GM23338 (cell line): ENCODE data around the gene PRSS8. TPM values are rescaled to one million over a fixed set of nuclear protein-coding genes. Genes with fewer than 3 reads are reported as not detected.

Source experiments
- ATAC-seq: fragments of 200-7000 bp; cut with Tn5 transposase; 3 replicates; pipeline ENCODE4 v1.9.1; 2020
- DNase-seq: peaks from one replicate; pipeline ENCODE4 v3.0.0-alpha.2; 2015; ENCODE audit warnings: low spot score
- H2AFZ ChIP-seq: fragments of 200-600 bp; sonication (generic); 2 replicates; pipeline ENCODE4 v1.8.0; 2016; ENCODE audit warnings: antibody characterized with exemption, mild to moderate bottlenecking, moderate library complexity
- H3F3A ChIP-seq: fragments of 200-600 bp; sonication (generic); replicated peaks from 2 replicates; pipeline ENCODE4 v1.8.0; 2017; ENCODE audit warnings: antibody characterized with exemption, mixed run types, low read depth
- H3K27ac ChIP-seq: fragments of 200-600 bp; sonication (generic); 2 replicates; pipeline ENCODE4 v1.6.1; 2016; ENCODE audit warnings: low read depth
- H3K27me3 ChIP-seq: fragments of 200-600 bp; sonication (generic); 2 replicates; pipeline ENCODE4 v1.8.0; 2016; ENCODE audit warnings: mild to moderate bottlenecking, mixed run types, moderate library complexity; ENCODE audit not compliant: insufficient read depth
- H3K36me3 ChIP-seq: fragments of 200-600 bp; sonication (generic); 2 replicates; pipeline ENCODE4 v1.8.0; 2016; ENCODE audit warnings: mild to moderate bottlenecking; ENCODE audit not compliant: insufficient read depth
- H3K4me1 ChIP-seq: fragments of 200-600 bp; sonication (generic); 2 replicates; pipeline ENCODE4 v1.8.0; 2016; ENCODE audit warnings: mild to moderate bottlenecking, moderate library complexity; ENCODE audit not compliant: insufficient read depth
- H3K4me2 ChIP-seq: fragments of 200-600 bp; sonication (generic); 2 replicates; pipeline ENCODE4 v1.7.1; 2017; ENCODE audit warnings: mixed run types
- H3K4me3 ChIP-seq: fragments of 200-600 bp; sonication (generic); 2 replicates; pipeline ENCODE4 v1.6.1; 2016; ENCODE audit warnings: mixed run types
- H3K79me2 ChIP-seq: fragments of 200-600 bp; sonication (generic); replicated peaks from 2 replicates; pipeline ENCODE4 v1.8.0; 2017; ENCODE audit warnings: mild to moderate bottlenecking; ENCODE audit not compliant: insufficient read depth
- H3K9me2 ChIP-seq: fragments of 200-600 bp; sonication (generic); 2 replicates; pipeline ENCODE4 v1.8.0; 2017; ENCODE audit not compliant: insufficient read depth
- H4K20me1 ChIP-seq: fragments of 200-600 bp; sonication (generic); replicated peaks from 2 replicates; pipeline ENCODE4 v1.8.0; 2017; ENCODE audit warnings: mild to moderate bottlenecking; ENCODE audit not compliant: insufficient read depth
- H3K27ac Mint-ChIP-seq: 2 replicates; pipeline ENCODE4 v1.8.0; 2020; ENCODE audit warnings: inconsistent platforms, mild to moderate bottlenecking, moderate library complexity, mixed read lengths
- H3K27me3 Mint-ChIP-seq: 3 replicates; pipeline ENCODE4 v1.8.0; 2022; ENCODE audit warnings: low read depth, mild to moderate bottlenecking, moderate library complexity, mixed read lengths, inconsistent platforms; ENCODE audit not compliant: insufficient read depth, poor library complexity
- H3K36me3 Mint-ChIP-seq: 3 replicates; pipeline ENCODE4 v1.8.0; 2021; ENCODE audit warnings: low read depth, mild to moderate bottlenecking, inconsistent platforms, moderate library complexity, mixed read lengths
- H3K4me1 Mint-ChIP-seq: 3 replicates; pipeline ENCODE4 v1.8.0; 2020; ENCODE audit warnings: mild to moderate bottlenecking, inconsistent platforms, mixed read lengths
- H3K4me3 Mint-ChIP-seq: 3 replicates; pipeline ENCODE4 v1.8.0; 2021; ENCODE audit warnings: moderate library complexity, mild to moderate bottlenecking, inconsistent platforms, mixed read lengths
- H3K9me3 Mint-ChIP-seq: 3 replicates; pipeline ENCODE4 v1.8.0; 2020; ENCODE audit warnings: moderate library complexity, mild to moderate bottlenecking, inconsistent platforms, mixed read lengths
- JUNB ChIP-seq: IDR thresholded peaks from one replicate; pipeline ENCODE4 v1.6.1; 2016; ENCODE audit warnings: antibody characterized with exemption; ENCODE audit not compliant: unreplicated experiment
- STAT1 ChIP-seq: IDR thresholded peaks from one replicate; pipeline ENCODE4 v1.6.1; 2016; ENCODE audit warnings: antibody characterized with exemption; ENCODE audit not compliant: unreplicated experiment
- polyA plus RNA-seq: library from polyadenylated mRNA; unstranded; fragments of >200 nt; fragmentation: Nextera tagmentation; extraction: Ambion mirVana; gene quantifications from 2 replicates; pipeline ENCODE4 v1.2.1, GENCODE V29; 2016
- total RNA-seq: library from RNA; depleted of rRNA; stranded (reverse); fragments of >200 nt; shearing (Covaris generic); gene quantifications from 2 replicates; pipeline ENCODE4 v1.2.3, GENCODE V29; 2014
- TF ChIP-seq, protein P1 (sequence below): fragments of 250-450 bp; sonication (Bioruptor Pico); IDR thresholded peaks from 2 replicates; pipeline ENCODE4 v1.5.0; 2020; ENCODE audit warnings: mild to moderate bottlenecking, moderate library complexity
- TF ChIP-seq, protein P2 (sequence below): IDR thresholded peaks from one replicate; pipeline ENCODE4 v1.6.1; 2018; ENCODE audit warnings: antibody characterized with exemption; ENCODE audit not compliant: unreplicated experiment
- TF ChIP-seq, protein P3 (sequence below), 2 experiments: fragments of 200-600 bp in 1 of 2; sonication (generic) in 1 of 2; conservative IDR thresholded peaks; 2 replicates each; pipeline versions ENCODE4 v1.5.1 to v1.6.1; 2016 to 2017; ENCODE audit warnings: antibody characterized with exemption in 2 of 2, low read depth in 2 of 2, mild to moderate bottlenecking in 2 of 2, moderate library complexity in 1 of 2

Gene PRSS8
- total and polyA plus RNA-seq, 2 experiments from 2014 or later: 65.3 to 75.9 TPM

DNA sequence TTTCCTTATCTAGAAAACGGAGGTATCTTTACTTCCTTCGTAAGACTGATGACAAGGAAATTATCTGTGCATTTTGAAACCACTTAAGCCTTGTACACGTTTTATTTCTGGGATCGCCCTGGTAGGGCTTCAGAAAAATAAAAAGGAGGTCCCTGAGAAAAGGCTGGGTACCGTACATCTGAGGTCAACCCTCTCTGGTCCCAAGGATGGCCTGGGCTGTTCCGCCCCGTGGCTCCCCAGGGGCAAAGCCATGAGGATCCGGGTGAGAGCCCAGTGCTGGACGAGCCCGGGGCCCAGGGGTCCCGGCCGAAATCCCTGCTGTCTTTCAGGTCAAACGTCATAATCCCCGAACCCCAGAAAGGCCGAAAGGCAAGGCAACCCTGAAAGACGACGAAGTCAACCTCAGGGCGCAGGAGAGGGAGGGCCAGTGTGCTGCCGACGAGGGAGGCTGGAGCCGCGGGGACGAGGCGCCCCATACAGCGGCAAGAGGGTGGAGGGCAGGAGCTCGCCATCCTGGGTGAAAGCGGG, 43.8 kb upstream of the PRSS8 start (continued):
- TF ChIP-seq, protein P1, sequence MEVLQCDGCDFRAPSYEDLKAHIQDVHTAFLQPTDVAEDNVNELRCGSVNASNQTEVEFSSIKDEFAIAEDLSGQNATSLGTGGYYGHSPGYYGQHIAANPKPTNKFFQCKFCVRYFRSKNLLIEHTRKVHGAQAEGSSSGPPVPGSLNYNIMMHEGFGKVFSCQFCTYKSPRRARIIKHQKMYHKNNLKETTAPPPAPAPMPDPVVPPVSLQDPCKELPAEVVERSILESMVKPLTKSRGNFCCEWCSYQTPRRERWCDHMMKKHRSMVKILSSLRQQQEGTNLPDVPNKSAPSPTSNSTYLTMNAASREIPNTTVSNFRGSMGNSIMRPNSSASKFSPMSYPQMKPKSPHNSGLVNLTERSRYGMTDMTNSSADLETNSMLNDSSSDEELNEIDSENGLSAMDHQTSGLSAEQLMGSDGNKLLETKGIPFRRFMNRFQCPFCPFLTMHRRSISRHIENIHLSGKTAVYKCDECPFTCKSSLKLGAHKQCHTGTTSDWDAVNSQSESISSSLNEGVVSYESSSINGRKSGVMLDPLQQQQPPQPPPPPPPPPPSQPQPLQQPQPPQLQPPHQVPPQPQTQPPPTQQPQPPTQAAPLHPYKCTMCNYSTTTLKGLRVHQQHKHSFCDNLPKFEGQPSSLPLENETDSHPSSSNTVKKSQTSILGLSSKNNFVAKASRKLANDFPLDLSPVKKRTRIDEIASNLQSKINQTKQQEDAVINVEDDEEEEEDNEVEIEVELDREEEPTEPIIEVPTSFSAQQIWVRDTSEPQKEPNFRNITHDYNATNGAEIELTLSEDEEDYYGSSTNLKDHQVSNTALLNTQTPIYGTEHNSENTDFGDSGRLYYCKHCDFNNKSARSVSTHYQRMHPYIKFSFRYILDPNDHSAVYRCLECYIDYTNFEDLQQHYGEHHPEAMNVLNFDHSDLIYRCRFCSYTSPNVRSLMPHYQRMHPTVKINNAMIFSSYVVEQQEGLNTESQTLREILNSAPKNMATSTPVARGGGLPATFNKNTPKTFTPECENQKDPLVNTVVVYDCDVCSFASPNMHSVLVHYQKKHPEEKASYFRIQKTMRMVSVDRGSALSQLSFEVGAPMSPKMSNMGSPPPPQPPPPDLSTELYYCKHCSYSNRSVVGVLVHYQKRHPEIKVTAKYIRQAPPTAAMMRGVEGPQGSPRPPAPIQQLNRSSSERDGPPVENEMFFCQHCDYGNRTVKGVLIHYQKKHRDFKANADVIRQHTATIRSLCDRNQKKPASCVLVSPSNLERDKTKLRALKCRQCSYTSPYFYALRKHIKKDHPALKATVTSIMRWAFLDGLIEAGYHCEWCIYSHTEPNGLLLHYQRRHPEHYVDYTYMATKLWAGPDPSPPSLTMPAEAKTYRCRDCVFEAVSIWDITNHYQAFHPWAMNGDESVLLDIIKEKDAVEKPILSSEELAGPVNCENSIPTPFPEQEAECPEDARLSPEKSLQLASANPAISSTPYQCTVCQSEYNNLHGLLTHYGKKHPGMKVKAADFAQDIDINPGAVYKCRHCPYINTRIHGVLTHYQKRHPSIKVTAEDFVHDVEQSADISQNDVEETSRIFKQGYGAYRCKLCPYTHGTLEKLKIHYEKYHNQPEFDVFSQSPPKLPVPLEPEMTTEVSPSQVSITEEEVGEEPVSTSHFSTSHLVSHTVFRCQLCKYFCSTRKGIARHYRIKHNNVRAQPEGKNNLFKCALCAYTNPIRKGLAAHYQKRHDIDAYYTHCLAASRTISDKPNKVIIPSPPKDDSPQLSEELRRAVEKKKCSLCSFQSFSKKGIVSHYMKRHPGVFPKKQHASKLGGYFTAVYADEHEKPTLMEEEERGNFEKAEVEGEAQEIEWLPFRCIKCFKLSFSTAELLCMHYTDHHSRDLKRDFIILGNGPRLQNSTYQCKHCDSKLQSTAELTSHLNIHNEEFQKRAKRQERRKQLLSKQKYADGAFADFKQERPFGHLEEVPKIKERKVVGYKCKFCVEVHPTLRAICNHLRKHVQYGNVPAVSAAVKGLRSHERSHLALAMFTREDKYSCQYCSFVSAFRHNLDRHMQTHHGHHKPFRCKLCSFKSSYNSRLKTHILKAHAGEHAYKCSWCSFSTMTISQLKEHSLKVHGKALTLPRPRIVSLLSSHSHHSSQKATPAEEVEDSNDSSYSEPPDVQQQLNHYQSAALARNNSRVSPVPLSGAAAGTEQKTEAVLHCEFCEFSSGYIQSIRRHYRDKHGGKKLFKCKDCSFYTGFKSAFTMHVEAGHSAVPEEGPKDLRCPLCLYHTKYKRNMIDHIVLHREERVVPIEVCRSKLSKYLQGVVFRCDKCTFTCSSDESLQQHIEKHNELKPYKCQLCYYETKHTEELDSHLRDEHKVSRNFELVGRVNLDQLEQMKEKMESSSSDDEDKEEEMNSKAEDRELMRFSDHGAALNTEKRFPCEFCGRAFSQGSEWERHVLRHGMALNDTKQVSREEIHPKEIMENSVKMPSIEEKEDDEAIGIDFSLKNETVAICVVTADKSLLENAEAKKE (CRISPR knock-in tag): no peak
- TF ChIP-seq, protein P2, sequence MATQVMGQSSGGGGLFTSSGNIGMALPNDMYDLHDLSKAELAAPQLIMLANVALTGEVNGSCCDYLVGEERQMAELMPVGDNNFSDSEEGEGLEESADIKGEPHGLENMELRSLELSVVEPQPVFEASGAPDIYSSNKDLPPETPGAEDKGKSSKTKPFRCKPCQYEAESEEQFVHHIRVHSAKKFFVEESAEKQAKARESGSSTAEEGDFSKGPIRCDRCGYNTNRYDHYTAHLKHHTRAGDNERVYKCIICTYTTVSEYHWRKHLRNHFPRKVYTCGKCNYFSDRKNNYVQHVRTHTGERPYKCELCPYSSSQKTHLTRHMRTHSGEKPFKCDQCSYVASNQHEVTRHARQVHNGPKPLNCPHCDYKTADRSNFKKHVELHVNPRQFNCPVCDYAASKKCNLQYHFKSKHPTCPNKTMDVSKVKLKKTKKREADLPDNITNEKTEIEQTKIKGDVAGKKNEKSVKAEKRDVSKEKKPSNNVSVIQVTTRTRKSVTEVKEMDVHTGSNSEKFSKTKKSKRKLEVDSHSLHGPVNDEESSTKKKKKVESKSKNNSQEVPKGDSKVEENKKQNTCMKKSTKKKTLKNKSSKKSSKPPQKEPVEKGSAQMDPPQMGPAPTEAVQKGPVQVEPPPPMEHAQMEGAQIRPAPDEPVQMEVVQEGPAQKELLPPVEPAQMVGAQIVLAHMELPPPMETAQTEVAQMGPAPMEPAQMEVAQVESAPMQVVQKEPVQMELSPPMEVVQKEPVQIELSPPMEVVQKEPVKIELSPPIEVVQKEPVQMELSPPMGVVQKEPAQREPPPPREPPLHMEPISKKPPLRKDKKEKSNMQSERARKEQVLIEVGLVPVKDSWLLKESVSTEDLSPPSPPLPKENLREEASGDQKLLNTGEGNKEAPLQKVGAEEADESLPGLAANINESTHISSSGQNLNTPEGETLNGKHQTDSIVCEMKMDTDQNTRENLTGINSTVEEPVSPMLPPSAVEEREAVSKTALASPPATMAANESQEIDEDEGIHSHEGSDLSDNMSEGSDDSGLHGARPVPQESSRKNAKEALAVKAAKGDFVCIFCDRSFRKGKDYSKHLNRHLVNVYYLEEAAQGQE: no peak
- no peak for TF ChIP-seq JUNB

DNA sequence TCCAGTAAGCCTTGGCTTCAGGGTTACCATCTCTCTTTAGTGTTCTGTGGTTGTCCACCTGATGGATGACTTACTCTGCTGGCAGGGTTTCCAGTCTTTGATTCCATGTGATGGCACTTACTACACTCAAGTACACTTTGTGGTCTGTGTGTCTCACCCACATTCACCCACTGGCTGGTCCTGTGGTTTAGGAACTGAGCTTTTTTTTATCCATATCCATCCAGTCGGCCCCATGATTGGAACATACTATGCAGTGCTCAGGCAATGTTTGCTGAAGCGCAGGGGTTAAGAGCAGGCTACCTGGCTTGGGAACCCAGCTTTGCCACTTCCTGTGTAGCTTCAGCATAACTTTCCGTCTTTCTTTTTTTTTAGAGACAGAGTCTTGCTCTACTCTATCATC, 41.6 kb upstream of the PRSS8 start:
- no peak overlapping the region for H3K4me2 ChIP-seq
- H3K27me3 Mint-ChIP-seq: peaks cover 18% of the 10 kb centered on the region
- 0 out of 2 replicates have a peak overlapping the region, but pooled peaks have one; percentile 56 for H2AFZ ChIP-seq
- H3K36me3 ChIP-seq: peaks cover 4% of the 10 kb centered on the region
- no peaks in the 10 kb centered on the region for H3K27me3 ChIP-seq
- 0 out of 2 replicates have a peak, but pooled peaks cover 2% of the 10 kb centered on the region for H3F3A ChIP-seq
- peaks cover 15% of the 10 kb centered on the region for H4K20me1 ChIP-seq
- peaks cover 10% of the 10 kb centered on the region for H3K4me1 Mint-ChIP-seq
- H3K9me3 Mint-ChIP-seq: peaks cover 17% of the 10 kb centered on the region
- H3K9me2 ChIP-seq: no peaks in the 10 kb centered on the region
- DNase-seq (no peak), ATAC-seq (no peak)
- peaks cover 13% of the 10 kb centered on the region for H3K4me1 ChIP-seq
- H3K27ac Mint-ChIP-seq: no peak overlapping the region
- H3K27ac ChIP-seq: no peak overlapping the region
- peaks cover 22% of the 10 kb centered on the region for H3K79me2 ChIP-seq
- peaks cover 18% of the 10 kb centered on the region for H3K36me3 Mint-ChIP-seq
- no peak overlapping the region for H3K4me3 Mint-ChIP-seq
- no peak overlapping the region for H3K4me3 ChIP-seq
- TF ChIP-seq, protein P3, sequence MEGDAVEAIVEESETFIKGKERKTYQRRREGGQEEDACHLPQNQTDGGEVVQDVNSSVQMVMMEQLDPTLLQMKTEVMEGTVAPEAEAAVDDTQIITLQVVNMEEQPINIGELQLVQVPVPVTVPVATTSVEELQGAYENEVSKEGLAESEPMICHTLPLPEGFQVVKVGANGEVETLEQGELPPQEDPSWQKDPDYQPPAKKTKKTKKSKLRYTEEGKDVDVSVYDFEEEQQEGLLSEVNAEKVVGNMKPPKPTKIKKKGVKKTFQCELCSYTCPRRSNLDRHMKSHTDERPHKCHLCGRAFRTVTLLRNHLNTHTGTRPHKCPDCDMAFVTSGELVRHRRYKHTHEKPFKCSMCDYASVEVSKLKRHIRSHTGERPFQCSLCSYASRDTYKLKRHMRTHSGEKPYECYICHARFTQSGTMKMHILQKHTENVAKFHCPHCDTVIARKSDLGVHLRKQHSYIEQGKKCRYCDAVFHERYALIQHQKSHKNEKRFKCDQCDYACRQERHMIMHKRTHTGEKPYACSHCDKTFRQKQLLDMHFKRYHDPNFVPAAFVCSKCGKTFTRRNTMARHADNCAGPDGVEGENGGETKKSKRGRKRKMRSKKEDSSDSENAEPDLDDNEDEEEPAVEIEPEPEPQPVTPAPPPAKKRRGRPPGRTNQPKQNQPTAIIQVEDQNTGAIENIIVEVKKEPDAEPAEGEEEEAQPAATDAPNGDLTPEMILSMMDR (conservative IDR thresholded peaks at IDR 0.05; ENCODE audit: low read depth in 2 of 2): no peak
- no peak for TF ChIP-seq JUNB
- TF ChIP-seq STAT1: no peak
